GM12801 (cell line): ENCODE data around the gene REX1BD.

ENCODE experiments used
- TF ChIP-seq, protein P1 (sequence below): IDR thresholded peaks from one replicate; pipeline ENCODE4 v1.5.1; 2011; ENCODE audit warnings: control low read depth; ENCODE audit not compliant: insufficient read length; ENCODE audit errors: extremely low read depth

Gene REX1BD

DNA sequence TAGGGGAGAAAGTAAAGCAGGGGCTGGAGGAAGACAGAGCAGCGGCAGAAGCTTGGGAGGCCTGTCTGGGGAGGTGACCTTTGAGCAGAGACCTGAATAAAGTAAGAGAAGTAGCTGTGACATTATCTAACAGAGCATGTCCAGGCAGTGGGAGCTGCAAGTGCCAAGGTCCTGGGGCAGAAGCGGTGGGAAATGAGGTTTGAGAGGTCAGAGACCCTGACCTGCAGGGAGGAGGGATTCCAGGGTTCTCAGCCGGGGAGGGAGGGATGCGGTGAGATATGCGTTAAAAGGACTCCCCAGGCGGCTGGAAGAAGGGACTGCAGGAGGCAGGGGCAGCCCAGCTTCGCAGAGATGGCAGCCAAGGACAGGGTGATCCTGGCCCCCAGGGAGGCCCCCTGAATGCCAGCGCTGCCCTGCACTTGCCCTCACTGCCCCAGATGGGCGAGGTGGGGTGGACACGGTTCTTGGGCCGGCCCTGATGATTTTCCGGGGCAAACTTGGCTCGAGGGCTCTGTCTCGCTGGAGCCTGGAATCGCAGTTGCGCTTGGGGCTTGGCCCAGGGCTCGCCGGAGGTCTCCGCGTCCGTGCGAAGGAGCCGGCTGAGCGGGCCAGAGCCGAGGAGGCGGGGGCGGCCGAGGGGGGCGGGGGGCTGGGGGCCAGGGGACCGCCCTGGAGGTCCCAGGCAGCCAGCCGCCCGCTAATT, 14.8 kb downstream of the REX1BD start:
- TF ChIP-seq, protein P1, sequence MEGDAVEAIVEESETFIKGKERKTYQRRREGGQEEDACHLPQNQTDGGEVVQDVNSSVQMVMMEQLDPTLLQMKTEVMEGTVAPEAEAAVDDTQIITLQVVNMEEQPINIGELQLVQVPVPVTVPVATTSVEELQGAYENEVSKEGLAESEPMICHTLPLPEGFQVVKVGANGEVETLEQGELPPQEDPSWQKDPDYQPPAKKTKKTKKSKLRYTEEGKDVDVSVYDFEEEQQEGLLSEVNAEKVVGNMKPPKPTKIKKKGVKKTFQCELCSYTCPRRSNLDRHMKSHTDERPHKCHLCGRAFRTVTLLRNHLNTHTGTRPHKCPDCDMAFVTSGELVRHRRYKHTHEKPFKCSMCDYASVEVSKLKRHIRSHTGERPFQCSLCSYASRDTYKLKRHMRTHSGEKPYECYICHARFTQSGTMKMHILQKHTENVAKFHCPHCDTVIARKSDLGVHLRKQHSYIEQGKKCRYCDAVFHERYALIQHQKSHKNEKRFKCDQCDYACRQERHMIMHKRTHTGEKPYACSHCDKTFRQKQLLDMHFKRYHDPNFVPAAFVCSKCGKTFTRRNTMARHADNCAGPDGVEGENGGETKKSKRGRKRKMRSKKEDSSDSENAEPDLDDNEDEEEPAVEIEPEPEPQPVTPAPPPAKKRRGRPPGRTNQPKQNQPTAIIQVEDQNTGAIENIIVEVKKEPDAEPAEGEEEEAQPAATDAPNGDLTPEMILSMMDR, result no peak

DNA sequence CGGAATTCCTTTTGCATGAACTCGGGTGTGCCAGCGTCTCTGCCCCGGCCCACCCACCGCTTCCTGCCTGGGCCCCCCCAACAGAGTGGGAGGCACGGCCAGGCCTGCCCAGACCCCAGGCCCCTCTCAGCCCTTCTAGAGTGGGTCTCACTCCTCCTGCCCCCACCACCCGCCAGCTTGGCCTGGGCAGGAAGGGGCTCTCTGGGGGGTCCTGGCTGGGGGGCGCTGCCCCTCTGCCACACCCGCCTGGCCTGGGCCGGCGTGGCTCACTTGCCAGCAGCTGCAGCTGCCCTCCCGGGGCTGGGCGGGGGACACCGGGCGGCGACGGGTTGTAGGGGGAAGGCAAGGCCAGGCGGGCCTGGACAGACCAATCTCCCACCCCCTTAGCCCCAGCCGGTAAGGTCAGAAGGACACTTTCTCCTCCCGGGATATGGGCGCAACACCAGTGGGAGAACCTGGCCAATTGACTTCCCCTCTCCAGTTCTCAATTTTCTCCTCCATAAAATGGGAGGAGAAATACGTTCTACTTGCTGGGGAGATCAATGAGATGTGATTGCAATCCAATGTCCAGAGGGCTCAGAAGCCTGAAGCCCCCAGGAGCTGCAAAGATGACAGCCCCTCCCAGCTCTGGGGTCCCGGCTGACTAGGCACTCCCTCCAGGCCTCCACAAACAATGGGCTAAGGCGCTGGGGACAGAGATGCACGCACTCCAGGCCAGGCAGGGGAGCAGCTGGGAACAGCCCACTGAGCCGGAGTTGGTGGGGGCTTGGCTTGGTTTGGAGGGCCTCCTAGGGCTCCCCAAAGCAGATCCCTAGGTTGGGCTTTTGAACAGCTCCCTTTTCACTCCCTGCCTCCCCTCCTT, 15.6 kb downstream of the REX1BD start:
- TF ChIP-seq, protein P1, result no peak

GRCh38 chr19:18604820-18605159, 16.2 kb downstream of the REX1BD start:
- TF ChIP-seq, protein P1, result no peak

DNA sequence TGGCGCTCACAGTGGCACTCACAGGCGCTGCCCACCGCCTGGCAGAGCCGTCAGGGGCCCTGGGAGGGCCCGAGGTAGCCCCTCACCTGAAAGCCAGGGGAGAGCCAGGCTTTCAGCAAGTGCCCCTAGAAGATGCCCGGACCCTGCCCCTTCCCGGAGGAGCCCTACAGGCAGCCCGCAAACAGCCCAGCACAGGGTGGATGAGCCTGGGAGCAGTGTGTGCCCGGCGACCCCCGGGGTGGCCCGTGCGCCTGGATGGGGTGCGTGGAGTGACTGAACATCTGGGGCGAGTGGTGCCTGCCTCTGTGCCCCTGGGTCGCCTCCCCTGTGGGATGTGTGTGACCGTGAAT, 16.6 kb downstream of the REX1BD start:
- TF ChIP-seq, protein P1, result no peak

DNA sequence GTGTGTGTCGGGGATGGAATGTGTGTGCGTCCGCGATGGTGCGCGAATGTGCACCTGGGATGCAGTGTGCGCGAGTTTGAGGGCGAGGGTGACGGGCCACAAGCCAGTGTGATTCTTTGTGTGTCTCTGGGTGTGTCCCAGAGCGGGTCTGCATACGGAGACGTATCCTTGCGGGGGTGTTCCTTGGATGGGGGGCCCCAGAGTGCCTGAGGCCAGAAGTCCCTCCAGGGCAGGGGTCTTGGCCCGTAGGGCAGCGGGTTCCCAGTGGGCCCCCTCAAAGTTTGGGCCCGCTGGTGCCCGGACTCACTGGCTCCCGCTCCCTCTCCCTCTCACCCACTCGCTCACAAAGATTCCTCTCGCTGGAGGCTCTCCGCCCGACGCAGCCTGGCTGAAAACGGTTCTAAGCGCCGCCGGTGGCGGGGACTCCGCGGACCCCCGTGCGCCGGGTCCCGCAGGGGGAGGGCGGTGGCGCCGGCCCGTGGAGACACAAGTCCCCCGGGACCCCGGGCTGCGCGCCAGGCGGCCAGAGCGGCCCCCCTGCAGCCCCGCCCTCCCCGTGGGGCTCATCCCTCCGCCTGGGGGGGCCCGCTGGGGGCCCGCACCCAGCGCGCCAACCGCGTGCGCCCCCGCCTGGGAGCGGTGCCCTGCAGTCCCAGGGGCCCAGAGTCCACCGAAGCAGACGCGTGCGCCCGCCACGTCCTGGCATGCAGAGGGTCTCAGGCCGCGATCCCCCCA, 17.1 kb downstream of the REX1BD start:
- TF ChIP-seq, protein P1, result no peak

DNA sequence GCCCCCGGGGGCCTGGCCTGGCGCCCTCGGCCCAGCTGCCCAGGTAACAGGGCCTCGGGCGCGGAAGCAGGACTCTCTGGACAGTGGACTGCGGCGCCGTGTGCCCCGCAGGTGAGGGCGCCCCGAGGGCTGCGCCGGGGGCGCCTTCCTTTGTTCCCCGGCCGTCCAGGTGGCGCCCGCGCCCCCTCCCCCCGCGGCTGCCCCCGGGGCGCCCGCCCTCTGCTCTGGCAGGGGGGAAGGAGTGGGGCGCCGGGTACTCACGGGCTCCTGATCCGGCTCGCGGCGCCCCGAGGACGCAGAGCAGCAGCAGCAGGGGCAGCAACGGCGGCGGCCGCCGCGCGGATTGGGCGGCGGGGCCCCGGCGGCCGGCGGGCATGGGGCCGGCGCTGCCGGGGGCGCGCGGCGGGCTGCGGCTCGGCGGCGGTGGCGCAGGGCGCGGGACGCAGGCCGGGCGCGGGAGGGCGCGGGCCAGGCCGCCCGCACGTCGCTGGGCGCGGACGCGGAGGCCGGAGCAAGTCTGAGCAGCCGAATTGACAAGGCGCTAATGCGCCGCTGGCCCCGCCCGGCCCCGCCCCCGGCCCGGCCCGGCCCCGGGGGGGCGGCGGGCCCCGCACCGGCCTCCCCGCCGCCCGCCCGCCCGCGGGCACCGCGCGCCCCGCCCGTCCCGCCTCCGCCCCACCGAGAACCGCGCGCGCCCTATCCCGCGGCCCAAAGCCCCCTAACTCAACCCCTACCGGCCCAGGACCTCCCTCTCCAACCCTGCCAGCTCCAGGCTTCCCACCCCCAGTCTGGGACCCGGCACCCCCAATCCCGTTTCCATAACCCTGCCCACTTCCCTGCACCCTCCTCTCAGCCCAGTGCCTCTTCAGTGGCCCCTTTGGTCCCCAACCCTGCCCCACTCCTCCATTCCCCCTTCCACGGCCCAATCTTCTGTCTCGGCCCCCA, 18.0 kb downstream of the REX1BD start, which contains the start of gene CRLF1:
TSS of gene CRLF1 (minus strand) at position 519 of the 945 bp plus-strand sequence. CDS start at position 376, 143 bp downstream.
- TF ChIP-seq, protein P1, result no peak
